Measurements from ENCODE around the gene CGNL1.

DNA sequence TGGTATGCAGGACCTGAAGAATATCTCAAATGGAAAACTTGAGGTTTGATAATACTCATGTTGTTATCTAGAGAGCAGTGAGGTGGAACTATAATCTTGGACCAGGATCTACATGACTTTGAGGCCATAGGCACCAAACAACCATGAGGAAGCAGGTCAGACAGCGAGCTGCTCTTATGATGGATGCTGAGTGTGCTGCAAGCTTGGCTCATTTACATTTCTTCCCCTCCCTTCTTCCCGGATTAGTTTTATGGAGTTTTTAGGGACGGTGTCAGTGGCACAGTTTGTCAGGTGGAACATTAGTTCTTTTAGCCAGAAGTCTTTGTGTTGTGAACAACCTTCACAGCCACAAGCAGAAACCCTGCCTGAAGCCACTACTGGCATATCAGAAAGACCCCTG is 207.4 kb downstream of the CGNL1 start:
- no peak for TF ChIP-seq POLR2AphosphoS5 (IDR thresholded peaks at IDR 0.05)
- TF ChIP-seq, protein P1, sequence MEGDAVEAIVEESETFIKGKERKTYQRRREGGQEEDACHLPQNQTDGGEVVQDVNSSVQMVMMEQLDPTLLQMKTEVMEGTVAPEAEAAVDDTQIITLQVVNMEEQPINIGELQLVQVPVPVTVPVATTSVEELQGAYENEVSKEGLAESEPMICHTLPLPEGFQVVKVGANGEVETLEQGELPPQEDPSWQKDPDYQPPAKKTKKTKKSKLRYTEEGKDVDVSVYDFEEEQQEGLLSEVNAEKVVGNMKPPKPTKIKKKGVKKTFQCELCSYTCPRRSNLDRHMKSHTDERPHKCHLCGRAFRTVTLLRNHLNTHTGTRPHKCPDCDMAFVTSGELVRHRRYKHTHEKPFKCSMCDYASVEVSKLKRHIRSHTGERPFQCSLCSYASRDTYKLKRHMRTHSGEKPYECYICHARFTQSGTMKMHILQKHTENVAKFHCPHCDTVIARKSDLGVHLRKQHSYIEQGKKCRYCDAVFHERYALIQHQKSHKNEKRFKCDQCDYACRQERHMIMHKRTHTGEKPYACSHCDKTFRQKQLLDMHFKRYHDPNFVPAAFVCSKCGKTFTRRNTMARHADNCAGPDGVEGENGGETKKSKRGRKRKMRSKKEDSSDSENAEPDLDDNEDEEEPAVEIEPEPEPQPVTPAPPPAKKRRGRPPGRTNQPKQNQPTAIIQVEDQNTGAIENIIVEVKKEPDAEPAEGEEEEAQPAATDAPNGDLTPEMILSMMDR (IDR thresholded peaks at IDR 0.05): no peak

Measured in upper lobe of left lung (tissue), 4 donors.